ENCODE results near the gene TSPAN15. TPM values are rescaled to one million over a fixed set of nuclear protein-coding genes. Genes with fewer than 3 reads are reported as not detected.
A peak's percentile ranks its signal among the peaks of the same experiment; 100 is the strongest.

Gene TSPAN15
- total RNA-seq, 2 experiments from 2014 or later, result 0.58 to 1.2 TPM

DNA sequence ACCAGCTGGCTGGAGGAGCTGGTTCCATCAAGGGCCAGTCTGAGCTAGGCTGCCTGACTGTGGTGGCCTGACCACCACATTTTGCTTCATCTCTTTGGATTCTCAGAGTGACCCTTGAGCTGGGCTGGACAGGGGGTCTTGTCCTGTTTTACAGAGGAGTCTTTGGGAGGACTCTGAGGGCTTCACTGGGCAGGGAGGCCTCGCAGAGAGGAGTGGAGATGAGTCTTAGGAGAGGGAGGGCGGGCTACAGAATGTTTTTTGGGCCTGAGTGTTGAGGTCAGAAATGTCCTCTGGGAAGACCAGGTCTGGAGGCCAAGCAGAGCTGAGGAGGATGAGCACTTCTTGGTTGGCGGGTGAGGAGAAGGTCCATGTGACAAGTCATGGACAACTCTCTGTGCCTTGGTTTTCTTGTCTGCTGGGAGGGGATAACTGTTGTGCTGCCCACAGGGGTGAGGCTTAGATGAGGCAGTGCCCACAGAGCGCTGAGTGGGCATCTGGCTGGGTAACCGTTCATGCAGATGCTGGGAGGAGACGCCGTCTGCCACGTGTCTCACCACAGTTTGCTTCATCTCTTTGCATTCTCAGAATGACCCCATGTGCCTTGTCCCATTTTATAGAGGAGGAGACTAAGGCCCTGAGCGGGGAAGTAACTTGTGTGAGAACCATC, 9.4 kb downstream of the TSPAN15 start:
- CTCF ChIA-PET, result interaction anchor here (1.2 kb wide), 1 partner anchor 10 kb away, joined by 3 read pairs; the partner anchor contains the start of gene TSPAN15

GRCh38 chr10:69461243-69462025, 10.2 kb downstream of the TSPAN15 start:
- POLR2A ChIA-PET, result no interaction called here
- H3K4me3 Mint-ChIP-seq, result no peak overlapping the region
- intact Hi-C loops (cut with micrococcal nuclease), result no loop called here
- peak overlapping the region; percentile 37 for H3K27ac Mint-ChIP-seq
- no peaks in the 10 kb centered on the region for H3K36me3 Mint-ChIP-seq (ENCODE audit: low read depth)
- no peak for ATAC-seq
- CTCF ChIA-PET, result interaction anchor here (1.4 kb wide), 1 partner anchor 11 kb away, joined by 5 read pairs; the partner anchor contains the start of gene TSPAN15
- no peak for TF ChIP-seq CTCF (IDR thresholded peaks at IDR 0.05)
- peaks cover 18% of the 10 kb centered on the region for H3K4me1 Mint-ChIP-seq (ENCODE audit: low read depth)
- no peak for DNase-seq
- H3K27me3 Mint-ChIP-seq, result no peaks in the 10 kb centered on the region
- H3K9me3 Mint-ChIP-seq, result no peaks in the 10 kb centered on the region

More for the DNA sequence above, 9.4 kb downstream of the TSPAN15 start:
- Mint-ChIP-seq H3K4me1 (ENCODE audit: low read depth) (peaks cover 18% of the 10 kb centered on the region), H3K4me3 (no peak overlapping the region), H3K27ac (peak overlapping the region; percentile 37), H3K36me3 (ENCODE audit: low read depth) (no peaks in the 10 kb centered on the region), H3K27me3 (no peaks in the 10 kb centered on the region), H3K9me3 (no peaks in the 10 kb centered on the region)
- TF ChIP-seq CTCF (IDR thresholded peaks at IDR 0.05), result no peak
- POLR2A ChIA-PET, result no interaction called here
- ATAC-seq, result no peak
- DNase-seq, result no peak
- intact Hi-C loops (cut with micrococcal nuclease), result no loop called here

DNA sequence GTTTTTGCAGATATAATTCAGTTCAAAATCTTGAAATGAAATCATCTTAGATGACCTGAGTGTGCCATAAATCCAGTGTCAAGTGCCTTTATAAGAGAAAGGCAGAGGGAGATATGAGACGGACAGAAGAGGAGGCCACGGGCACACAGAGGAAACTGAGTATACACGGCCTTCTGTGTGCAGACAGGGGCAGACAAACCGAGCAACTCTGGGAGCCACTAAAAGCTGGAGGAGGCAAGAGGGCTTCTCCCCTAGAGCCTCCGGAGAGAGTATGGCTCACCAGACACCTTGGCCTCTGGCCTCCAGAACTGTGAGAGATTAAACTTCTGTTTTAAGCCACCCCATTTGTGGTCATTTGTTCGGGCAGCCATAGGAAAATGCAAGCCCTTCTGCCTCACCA, 12.6 kb downstream of the TSPAN15 start:
- no peak overlapping the region for H3K4me3 Mint-ChIP-seq

GRCh38 chr10:69464401-69464800, 13.1 kb downstream of the TSPAN15 start:
- Mint-ChIP-seq H3K27me3 (no peaks in the 10 kb centered on the region), H3K36me3 (ENCODE audit: low read depth) (no peaks in the 10 kb centered on the region), H3K4me1 (ENCODE audit: low read depth) (peaks cover 11% of the 10 kb centered on the region), H3K9me3 (no peaks in the 10 kb centered on the region), H3K27ac (peak overlapping the region; percentile 58), H3K4me3 (no peak overlapping the region)
- intact Hi-C loops (cut with micrococcal nuclease), result no loop called here
- ATAC-seq (no peak), DNase-seq (no peak)
- CTCF ChIA-PET, result interaction anchor here (1.3 kb wide), 1 partner anchor 21 kb away, joined by 4 read pairs; no protein-coding TSS in a partner anchor
- POLR2A ChIA-PET, result no interaction called here
- TF ChIP-seq CTCF (IDR thresholded peaks at IDR 0.05), result no peak

More for the DNA sequence above, 12.6 kb downstream of the TSPAN15 start:
- Mint-ChIP-seq H3K36me3 (ENCODE audit: low read depth) (no peaks in the 10 kb centered on the region), H3K4me1 (ENCODE audit: low read depth) (peaks cover 11% of the 10 kb centered on the region), H3K9me3 (no peaks in the 10 kb centered on the region), H3K27me3 (no peaks in the 10 kb centered on the region), H3K27ac (peak overlapping the region; percentile 13)
- ATAC-seq, result no peak
- DNase-seq, result no peak
- no peak for TF ChIP-seq CTCF (IDR thresholded peaks at IDR 0.05)
- intact Hi-C loops (cut with micrococcal nuclease), result no loop called here
- POLR2A ChIA-PET, result no interaction called here
- CTCF ChIA-PET, result no interaction called here
